Testis (tissue), 2 donors: ENCODE measurements around the gene WDR73.

Experiments used
- CTCF ChIP-seq, 3 experiments: fragments of 450-650 bp in 2 of 3; fragments of 200-600 bp in 1 of 3; sonication (generic) in 1 of 3; IDR thresholded peaks; one replicate each; pipeline ENCODE4 v1.5.1; 2016 to 2019; ENCODE audit warnings: antibody characterized with exemption in 3 of 3, mild to moderate bottlenecking in 2 of 3, moderate library complexity in 1 of 3
- POLR2A ChIP-seq: fragments of 450-650 bp; IDR thresholded peaks from one replicate; pipeline ENCODE4 v1.6.1; 2017; ENCODE audit warnings: antibody characterized with exemption, mild to moderate bottlenecking, moderate library complexity

- TF ChIP-seq CTCF (IDR thresholded peaks at IDR 0.05) = no peak
- no peak for TF ChIP-seq POLR2A
Observed at GRCh38 chr15:84666373-84666772, 12.3 kb upstream of the WDR73 start.
